BJ (cell line): ENCODE measurements around the gene MCM5. TPM values are rescaled to one million over a fixed set of nuclear protein-coding genes. Genes with fewer than 3 reads are reported as not detected.

Experiments
- CTCF ChIA-PET: fragments of 350-600 bp; formaldehyde crosslinking; extraction: SDS; loops from one replicate; lab custom pipeline; 2021; ENCODE audit warnings: antibody characterized with exemption, inconsistent platforms; lab: Yijun Ruan, JAX
- POLR2A ChIA-PET: fragments of 300-600 bp; sonication (Branson Sonifier 250); formaldehyde crosslinking; extraction: SDS; loops from one replicate; lab custom pipeline; 2021; ENCODE audit warnings: antibody characterized with exemption; lab: Charles Lee
- DNase-seq: peaks from one replicate; pipeline ENCODE4 v3.0.0-alpha.2; 2011; ENCODE audit warnings: low read depth
- H3K27me3 ChIP-seq: 2 replicates; pipeline ENCODE4 v1.6.0; 2011; ENCODE audit warnings: low read length; ENCODE audit not compliant: control insufficient read depth, insufficient read depth
- H3K36me3 ChIP-seq: 2 replicates; pipeline ENCODE4 v1.5.1; 2011; ENCODE audit warnings: low read length; ENCODE audit not compliant: control insufficient read depth, insufficient read depth
- H3K4me3 ChIP-seq: 2 replicates; pipeline ENCODE4 v1.5.1; 2011; ENCODE audit warnings: low read depth, mild to moderate bottlenecking, control low read depth, low read length
- polyA plus RNA-seq: library from polyadenylated mRNA; depleted of rRNA; stranded (reverse); fragments of >200 nt; gene quantifications from 2 replicates; pipeline ENCODE4 v1.2.3, GENCODE V29; 2011
- TF ChIP-seq, protein P1 (sequence below): IDR thresholded peaks from 2 replicates; pipeline ENCODE4 v1.5.1; 2011; ENCODE audit warnings: low read depth, mild to moderate bottlenecking, control low read depth, inconsistent platforms, low read length, moderate library complexity; ENCODE audit not compliant: insufficient read depth

Gene MCM5
- polyA plus RNA-seq, 1 experiment, result 34.6 TPM

DNA sequence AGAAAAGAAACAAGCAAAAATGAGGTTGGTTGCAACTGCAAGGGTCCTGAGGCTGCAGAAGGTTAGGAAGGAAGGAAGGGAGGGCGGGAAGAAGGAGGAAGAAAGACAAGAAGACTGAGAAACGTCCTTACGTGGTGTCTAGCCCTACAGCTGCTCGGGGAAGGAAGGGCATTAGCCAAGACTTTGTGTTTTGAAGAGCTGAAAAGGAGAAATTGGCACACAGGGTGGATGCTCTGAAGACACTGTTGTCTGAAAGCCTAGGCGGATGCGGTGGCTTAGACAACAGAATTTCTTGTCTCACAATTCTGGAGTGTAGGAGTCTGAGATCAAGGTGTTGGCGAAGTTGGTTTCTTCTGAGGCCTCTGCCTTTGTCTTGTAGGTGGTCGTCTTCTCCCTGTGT lies 60.7 kb downstream of the MCM5 start:
- ChIA-PET CTCF (no interaction called here), POLR2A (no interaction called here)
- no peaks in the 10 kb centered on the region for H3K36me3 ChIP-seq
- H3K27me3 ChIP-seq, result no peaks in the 10 kb centered on the region
- TF ChIP-seq, protein P1, sequence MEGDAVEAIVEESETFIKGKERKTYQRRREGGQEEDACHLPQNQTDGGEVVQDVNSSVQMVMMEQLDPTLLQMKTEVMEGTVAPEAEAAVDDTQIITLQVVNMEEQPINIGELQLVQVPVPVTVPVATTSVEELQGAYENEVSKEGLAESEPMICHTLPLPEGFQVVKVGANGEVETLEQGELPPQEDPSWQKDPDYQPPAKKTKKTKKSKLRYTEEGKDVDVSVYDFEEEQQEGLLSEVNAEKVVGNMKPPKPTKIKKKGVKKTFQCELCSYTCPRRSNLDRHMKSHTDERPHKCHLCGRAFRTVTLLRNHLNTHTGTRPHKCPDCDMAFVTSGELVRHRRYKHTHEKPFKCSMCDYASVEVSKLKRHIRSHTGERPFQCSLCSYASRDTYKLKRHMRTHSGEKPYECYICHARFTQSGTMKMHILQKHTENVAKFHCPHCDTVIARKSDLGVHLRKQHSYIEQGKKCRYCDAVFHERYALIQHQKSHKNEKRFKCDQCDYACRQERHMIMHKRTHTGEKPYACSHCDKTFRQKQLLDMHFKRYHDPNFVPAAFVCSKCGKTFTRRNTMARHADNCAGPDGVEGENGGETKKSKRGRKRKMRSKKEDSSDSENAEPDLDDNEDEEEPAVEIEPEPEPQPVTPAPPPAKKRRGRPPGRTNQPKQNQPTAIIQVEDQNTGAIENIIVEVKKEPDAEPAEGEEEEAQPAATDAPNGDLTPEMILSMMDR, result no peak
- H3K4me3 ChIP-seq, result no peak overlapping the region
- DNase-seq, result no peak

DNA sequence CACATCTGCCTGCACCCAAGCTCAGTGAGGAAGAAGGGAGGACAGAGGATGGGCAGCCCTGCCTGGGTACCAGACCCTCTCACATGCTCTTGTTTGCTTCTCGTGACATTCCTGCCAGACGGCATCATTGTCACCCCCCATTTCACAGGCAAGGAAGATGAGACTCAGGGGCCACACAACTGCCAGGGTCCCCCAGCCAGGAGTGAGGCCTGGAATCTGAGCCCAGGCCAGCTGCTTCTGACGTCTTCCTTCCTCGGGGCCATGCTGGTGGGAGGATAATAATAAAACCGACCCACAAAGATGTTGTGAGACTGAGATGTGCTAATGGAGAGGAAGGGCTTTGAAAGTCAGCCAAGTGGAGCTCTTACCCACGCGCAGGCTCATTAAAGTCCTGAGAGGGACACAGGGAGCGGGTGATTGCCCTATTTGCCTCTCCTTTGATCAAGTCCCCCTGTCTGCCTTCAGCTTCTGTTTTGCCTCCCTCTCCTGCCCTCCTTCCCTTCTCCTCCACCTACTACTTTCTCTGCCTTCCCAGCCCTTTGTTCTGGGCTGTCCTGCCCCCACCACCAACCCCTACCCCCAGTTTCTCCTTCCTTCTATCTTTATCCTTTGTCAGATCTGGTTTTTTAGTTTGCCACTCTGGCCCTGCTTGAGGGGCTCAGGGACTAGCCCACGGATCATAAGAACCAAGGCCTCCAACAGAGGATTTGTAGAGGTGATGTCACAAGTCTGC lies 62.7 kb downstream of the MCM5 start:
- TF ChIP-seq, protein P1, result no peak
- Histone ChIP-seq H3K27me3 (no peaks in the 10 kb centered on the region), H3K36me3 (no peaks in the 10 kb centered on the region), H3K4me3 (no peak overlapping the region)
- POLR2A ChIA-PET, result no interaction called here
- CTCF ChIA-PET, result interaction anchor here (0.8 kb wide), 1 partner anchor 672 kb away, joined by 3 read pairs; no protein-coding TSS in a partner anchor
- no peak for DNase-seq

DNA sequence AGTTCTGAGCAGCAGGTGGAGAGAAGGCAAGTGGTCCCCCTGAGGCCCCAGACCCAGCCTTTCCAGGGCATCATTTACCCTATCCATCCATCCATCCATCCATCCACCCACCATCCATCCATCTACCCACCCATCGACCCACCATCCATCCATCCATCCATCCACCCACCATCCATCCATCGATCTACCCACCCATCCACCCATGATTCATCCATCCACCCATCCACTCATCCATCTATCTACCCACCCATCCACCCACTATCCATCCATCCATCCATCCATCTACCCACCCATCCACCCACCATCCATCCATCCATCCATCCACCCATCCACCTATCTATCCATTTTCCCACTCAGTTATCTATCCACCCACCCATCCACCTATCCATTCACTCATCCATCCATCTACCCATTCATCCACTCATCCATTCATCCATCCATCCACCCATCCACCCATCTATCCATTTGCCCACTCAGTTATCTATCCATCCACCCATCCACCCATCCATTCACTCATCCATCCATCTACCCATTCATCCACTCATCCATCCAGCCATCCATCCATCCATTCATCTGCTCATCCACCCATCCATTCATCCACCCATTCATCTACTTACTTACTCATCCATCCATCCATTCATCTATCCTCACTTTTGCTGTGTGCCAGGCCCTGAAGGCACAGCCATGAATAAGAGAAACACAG lies 63.4 kb downstream of the MCM5 start:
- ChIA-PET POLR2A (no interaction called here), CTCF (no interaction called here)
- DNase-seq, result no peak
- no peaks in the 10 kb centered on the region for H3K27me3 ChIP-seq
- no peak overlapping the region for H3K4me3 ChIP-seq
- H3K36me3 ChIP-seq, result no peaks in the 10 kb centered on the region
- TF ChIP-seq, protein P1, result no peak

DNA sequence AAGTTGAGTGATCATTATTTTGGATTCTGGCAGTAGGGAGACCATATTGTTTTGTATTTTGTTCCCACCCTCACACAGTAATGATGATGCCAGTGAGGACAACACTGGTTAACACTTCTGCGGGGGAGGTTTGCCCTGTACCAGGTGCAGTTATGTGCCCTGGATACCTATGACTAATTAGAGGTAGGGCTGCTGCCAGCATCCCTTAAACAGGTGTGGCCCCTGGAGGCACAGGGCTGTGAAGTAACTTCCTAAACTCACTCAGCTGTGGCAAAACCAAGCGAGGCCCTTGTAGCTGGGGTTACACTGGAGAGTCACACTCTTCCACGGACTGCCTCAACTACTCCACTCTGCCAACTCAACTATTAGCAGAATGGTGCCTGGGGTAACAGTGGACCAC lies 64.5 kb downstream of the MCM5 start:
- H3K36me3 ChIP-seq, result no peaks in the 10 kb centered on the region
- no peaks in the 10 kb centered on the region for H3K27me3 ChIP-seq
- TF ChIP-seq, protein P1, result no peak
- no peak overlapping the region for H3K4me3 ChIP-seq
- no peak for DNase-seq
- ChIA-PET CTCF (interaction anchor here (0.6 kb wide), 1 partner anchor 10 kb away, joined by 5 read pairs; no protein-coding TSS in a partner anchor), POLR2A (no interaction called here)

DNA sequence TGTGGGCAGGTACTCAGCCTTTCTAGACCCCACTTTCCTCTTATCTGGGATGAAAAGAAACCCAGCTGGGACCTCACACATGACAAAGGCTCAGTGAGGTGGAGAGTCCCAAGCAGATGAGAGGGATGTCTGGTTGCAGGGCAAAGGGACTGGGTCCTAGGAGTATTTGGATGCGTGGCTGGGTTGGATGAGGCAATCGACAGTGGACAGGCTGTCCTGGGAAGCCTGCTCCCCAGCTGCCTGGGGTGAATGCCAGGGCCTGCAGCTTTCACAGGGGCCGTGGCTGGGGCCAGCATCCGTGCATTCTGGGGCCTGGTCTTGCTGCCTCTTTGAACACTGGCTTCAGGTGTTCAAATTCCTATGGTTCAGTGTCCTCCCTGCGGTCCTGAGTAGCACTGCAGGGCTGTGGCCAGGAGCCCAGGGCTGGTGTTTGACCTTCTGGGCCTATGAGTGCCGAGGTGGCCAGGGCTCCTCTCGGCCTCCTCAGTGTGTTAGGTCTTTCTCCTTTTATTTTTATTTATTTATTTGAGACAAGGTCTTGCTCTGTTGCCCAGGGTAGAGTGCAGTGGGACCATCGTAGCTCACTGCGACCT lies 65.3 kb downstream of the MCM5 start:
- TF ChIP-seq, protein P1, result no peak
- Histone ChIP-seq H3K27me3 (no peaks in the 10 kb centered on the region), H3K36me3 (no peaks in the 10 kb centered on the region), H3K4me3 (no peak overlapping the region)
- ChIA-PET CTCF (interaction anchor here (1.3 kb wide), 1 partner anchor 118 kb away, joined by 4 read pairs; no protein-coding TSS in a partner anchor), POLR2A (no interaction called here)
- no peak for DNase-seq
